ENCODE measurements around the gene VMP1. TPM values are rescaled to one million over a fixed set of nuclear protein-coding genes. Genes with fewer than 3 reads are reported as not detected.

The VMP1 gene
- total and polyA plus RNA-seq, 2 donors (not counting 1 experiment from before 2014, with no cell fraction given): 20.4 to 83.5 TPM

- no peak overlapping the region for H3K9ac ChIP-seq (ENCODE audit: low read length)
- H4K20me1 ChIP-seq (ENCODE audit: control insufficient read depth, insufficient read depth, low read length, poor library complexity, severe bottlenecking): no peaks in the 10 kb centered on the region
- peaks cover 72% of the 10 kb centered on the region for H3K4me1 Mint-ChIP-seq
- no peaks in the 10 kb centered on the region for H3K9me3 Mint-ChIP-seq (ENCODE audit: insufficient read depth)
- intact Hi-C loops (cut with micrococcal nuclease): no loop called here
- no peak for TF ChIP-seq EZH2 (IDR thresholded peaks at IDR 0.05; ENCODE audit: borderline replicate concordance, insufficient read depth, low read depth, low read length, poor library complexity, severe bottlenecking)
- no peak for TF ChIP-seq CTCF (IDR thresholded peaks at IDR 0.05)
- H2AFZ ChIP-seq (ENCODE audit: insufficient read depth, low read depth, low read length, poor library complexity, severe bottlenecking): no peak overlapping the region
- DNase-seq (no peak), ATAC-seq (ENCODE audit: low read depth) (no peak)
- no peak overlapping the region for H3K4me3 Mint-ChIP-seq
- POLR2A ChIA-PET: interaction anchor here (2.1 kb wide), 1 partner anchor 44 kb away, joined by 4 read pairs; no protein-coding TSS in a partner anchor
- H3K4me3 ChIP-seq (ENCODE audit: control extremely low read depth in 1 of 5, extremely low read depth in 1 of 5, insufficient read depth in 1 of 5, low read depth in 2 of 5, low read length in 4 of 5): no peak overlapping the region
- no peak overlapping the region for H3K27ac Mint-ChIP-seq
- CTCF ChIA-PET: interaction anchor here (1.7 to 1.9 kb wide), 4 partner anchors 9 to 84 kb away, joined by 4 to 9 read pairs (median 5); no protein-coding TSS in a partner anchor
- no peaks in the 10 kb centered on the region for H3K27me3 ChIP-seq (replicated peaks in 1 of 4; ENCODE audit: control extremely low read depth in 1 of 4, control insufficient read depth in 3 of 4, insufficient read depth in 4 of 4, low read length in 3 of 4)
- H3K4me2 ChIP-seq (replicated peaks; ENCODE audit: low read depth, low read length, poor library complexity, severe bottlenecking): peak overlapping the region; percentile 43
- peaks cover 0 to 2% of the 10 kb centered on the region in 2 experiments for H3K36me3 ChIP-seq (replicated peaks in 1 of 2; ENCODE audit: control extremely low read depth in 1 of 2, control insufficient read depth in 1 of 2, extremely low read depth in 1 of 2, insufficient read depth in 2 of 2, low read length in 1 of 2)
- no peak overlapping the region for H3K27ac ChIP-seq (ENCODE audit: low read length in 2 of 2)
- peaks cover 12% of the 10 kb centered on the region for H3K79me2 ChIP-seq (ENCODE audit: control insufficient read depth, insufficient read depth, low read length)
- H3K4me1 ChIP-seq (ENCODE audit: control insufficient read depth in 2 of 2, insufficient read depth in 2 of 2, low read length in 2 of 2): peaks cover 44 to 59% of the 10 kb centered on the region in 2 donors
- H3K9me3 ChIP-seq (ENCODE audit: control extremely low read depth in 1 of 3, control insufficient read depth in 2 of 3, insufficient read depth in 1 of 3, low read length in 2 of 3): no peaks in the 10 kb centered on the region
- no peaks in the 10 kb centered on the region for H3K27me3 Mint-ChIP-seq
- WGBS (ENCODE audit: insufficient coverage): no CpG with 5 or more reads among the region's 3 CpGs
Observed at GRCh38 chr17:59830007-59830630, 122.7 kb downstream of the VMP1 start.

GRCh38 chr17:59830846-59831486, 123.5 kb downstream of the VMP1 start:
- Histone ChIP-seq H3K4me2 (replicated peaks; ENCODE audit: low read depth, low read length, poor library complexity, severe bottlenecking) (no peak overlapping the region), H3K9me3 (ENCODE audit: control extremely low read depth in 1 of 3, control insufficient read depth in 2 of 3, insufficient read depth in 1 of 3, low read length in 2 of 3) (no peaks in the 10 kb centered on the region), H3K9ac (ENCODE audit: low read length) (no peak overlapping the region), H3K4me3 (ENCODE audit: control extremely low read depth in 1 of 5, extremely low read depth in 1 of 5, insufficient read depth in 1 of 5, low read depth in 2 of 5, low read length in 4 of 5) (no peak overlapping the region), H3K36me3 (replicated peaks in 1 of 2; ENCODE audit: control extremely low read depth in 1 of 2, control insufficient read depth in 1 of 2, extremely low read depth in 1 of 2, insufficient read depth in 2 of 2, low read length in 1 of 2) (peaks cover 0 to 2% of the 10 kb centered on the region in 2 experiments), H3K4me1 (ENCODE audit: control insufficient read depth in 2 of 2, insufficient read depth in 2 of 2, low read length in 2 of 2) (peaks cover 37 to 52% of the 10 kb centered on the region in 2 donors), H4K20me1 (ENCODE audit: control insufficient read depth, insufficient read depth, low read length, poor library complexity, severe bottlenecking) (no peaks in the 10 kb centered on the region), H3K79me2 (ENCODE audit: control insufficient read depth, insufficient read depth, low read length) (peaks cover 12% of the 10 kb centered on the region), H3K27me3 (replicated peaks in 1 of 4; ENCODE audit: control extremely low read depth in 1 of 4, control insufficient read depth in 3 of 4, insufficient read depth in 4 of 4, low read length in 3 of 4) (no peaks in the 10 kb centered on the region), H3K27ac (ENCODE audit: low read length in 2 of 2) (no peak overlapping the region), H2AFZ (ENCODE audit: insufficient read depth, low read depth, low read length, poor library complexity, severe bottlenecking) (no peak overlapping the region)
- no peaks in the 10 kb centered on the region for H3K27me3 Mint-ChIP-seq
- H3K27ac Mint-ChIP-seq: no peak overlapping the region
- TF ChIP-seq CTCF (IDR thresholded peaks at IDR 0.05) (no peak), EZH2 (IDR thresholded peaks at IDR 0.05; ENCODE audit: borderline replicate concordance, insufficient read depth, low read depth, low read length, poor library complexity, severe bottlenecking) (no peak)
- DNase-seq: no peak
- ATAC-seq (ENCODE audit: low read depth): no peak
- CTCF ChIA-PET: interaction anchor here (0.7 to 3.4 kb wide), 7 partner anchors 8 to 85 kb away, joined by 4 to 25 read pairs (median 6); no protein-coding TSS in a partner anchor
- POLR2A ChIA-PET: no interaction called here
- H3K4me3 Mint-ChIP-seq: no peak overlapping the region
- H3K9me3 Mint-ChIP-seq (ENCODE audit: insufficient read depth): no peaks in the 10 kb centered on the region
- intact Hi-C loops (cut with micrococcal nuclease): no loop called here
- WGBS (ENCODE audit: insufficient coverage): no CpG with 5 or more reads among the region's 1 CpG
- peaks cover 64% of the 10 kb centered on the region for H3K4me1 Mint-ChIP-seq

All from B cell (primary cell).